GM19328 (cell line): ENCODE measurements around the gene METAP2.
A peak's percentile ranks its signal among the peaks of the same experiment; 100 is the strongest.
"Not testable (repeated sequence)": the region's sequence is repeated elsewhere in the genome, so short reads cannot be mapped to it uniquely, and the experiment has no call there.

Experiments used
- ATAC-seq: cut with Tn5 transposase; IDR thresholded peaks from one replicate; pipeline ENCODE4 v1.9.1; 2021; ENCODE audit warnings: mild to moderate bottlenecking, moderate library complexity; ENCODE audit not compliant: unreplicated experiment

Gene METAP2

DNA sequence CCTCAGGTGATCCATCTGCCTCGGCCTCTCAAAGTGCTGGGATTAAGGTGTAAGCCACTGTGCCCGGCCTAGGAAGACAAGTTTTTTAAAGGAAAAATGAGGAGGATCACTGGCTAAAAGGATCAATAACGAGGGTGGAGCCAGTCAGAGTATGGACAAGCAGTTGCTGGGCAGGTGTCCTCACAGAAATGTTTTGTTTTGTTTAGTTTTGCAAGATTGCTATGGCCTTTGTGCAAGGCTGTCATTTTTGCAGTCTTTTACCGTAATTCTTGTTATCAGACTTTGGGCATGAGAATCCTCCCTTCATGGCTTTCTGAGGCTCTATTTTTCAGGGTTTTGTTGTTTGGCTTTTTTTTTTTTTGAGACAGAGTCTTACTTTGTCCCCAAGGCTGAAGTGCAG lies 11.9 kb upstream of the METAP2 start:
- ATAC-seq: no peak

DNA sequence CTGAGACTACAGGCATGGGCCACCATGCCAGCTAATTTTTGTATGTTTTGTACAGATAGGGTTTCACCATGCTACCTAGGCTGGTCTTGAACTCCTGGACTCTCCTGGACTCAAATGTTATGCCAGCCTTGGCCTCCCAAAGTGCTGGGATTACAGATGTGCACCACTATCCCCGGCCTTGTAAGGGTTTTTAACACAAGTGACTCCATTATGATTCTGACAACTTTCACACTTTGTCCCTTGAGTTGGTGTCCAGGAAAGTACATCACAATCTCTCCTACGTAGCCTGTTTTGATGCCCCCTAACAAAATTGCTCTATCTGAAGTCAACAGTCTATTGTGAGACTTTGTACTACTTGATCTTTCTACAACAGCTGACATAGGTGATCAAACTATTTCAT lies 11.4 kb upstream of the METAP2 start:
- no peak for ATAC-seq

DNA sequence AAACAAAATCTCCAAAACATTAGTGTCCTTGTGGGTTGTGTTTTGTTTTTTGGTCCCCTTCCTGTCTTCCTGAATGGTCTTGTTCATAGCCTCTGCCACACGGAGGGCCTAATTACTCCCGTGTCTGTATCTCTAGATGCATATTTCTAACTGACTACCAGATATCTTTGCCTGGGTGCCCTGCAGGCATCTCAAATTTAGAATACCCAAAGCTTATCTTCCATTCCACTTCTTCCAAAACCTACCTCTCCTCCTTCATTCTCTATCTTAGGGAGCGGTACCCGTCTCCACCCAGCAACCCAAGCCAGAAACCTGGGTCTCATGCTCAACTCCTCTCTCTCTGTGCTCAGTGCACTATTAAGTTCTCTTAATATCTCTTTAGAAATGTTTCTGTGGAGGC lies 10.9 kb upstream of the METAP2 start:
- no peak for ATAC-seq

DNA sequence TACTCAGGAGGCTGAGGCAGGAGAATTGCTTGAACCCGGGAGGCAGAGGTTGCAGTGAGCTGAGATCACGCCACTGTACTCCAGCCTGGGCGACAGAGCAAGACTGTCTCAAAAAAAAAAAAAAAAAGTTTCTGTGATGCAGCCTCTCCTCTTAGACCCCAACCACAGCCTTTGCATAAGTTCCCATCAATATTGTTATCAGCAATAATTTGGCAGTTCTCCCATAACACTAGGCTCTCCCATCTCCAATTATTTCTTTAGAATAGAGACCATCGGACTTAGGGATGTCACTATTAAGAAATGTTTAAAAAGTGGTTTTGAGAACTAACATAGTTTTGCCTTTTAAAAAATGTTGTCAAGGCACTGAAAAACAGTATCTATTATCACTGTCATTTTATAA lies 10.2 kb upstream of the METAP2 start:
- not testable (repeated sequence) for ATAC-seq

DNA sequence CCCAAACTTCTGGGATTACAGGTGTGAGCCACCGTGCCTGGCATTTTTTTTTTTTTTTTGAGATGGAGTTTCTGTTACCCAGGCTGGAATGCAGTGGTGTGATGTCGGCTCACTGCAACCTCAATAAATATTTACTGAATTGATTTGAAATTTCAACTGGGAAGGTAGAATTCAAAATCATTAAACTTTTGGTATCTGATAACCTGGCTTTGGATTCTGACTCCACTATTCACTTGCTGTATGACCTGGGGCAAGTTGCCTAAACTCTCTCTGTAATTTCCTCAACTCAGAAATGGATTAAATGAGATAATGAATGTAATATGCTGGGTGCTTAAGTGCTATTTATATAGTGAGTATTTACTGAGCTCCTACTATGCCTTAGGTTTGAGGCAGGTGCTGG lies 8.7 kb upstream of the METAP2 start:
- no peak for ATAC-seq

DNA sequence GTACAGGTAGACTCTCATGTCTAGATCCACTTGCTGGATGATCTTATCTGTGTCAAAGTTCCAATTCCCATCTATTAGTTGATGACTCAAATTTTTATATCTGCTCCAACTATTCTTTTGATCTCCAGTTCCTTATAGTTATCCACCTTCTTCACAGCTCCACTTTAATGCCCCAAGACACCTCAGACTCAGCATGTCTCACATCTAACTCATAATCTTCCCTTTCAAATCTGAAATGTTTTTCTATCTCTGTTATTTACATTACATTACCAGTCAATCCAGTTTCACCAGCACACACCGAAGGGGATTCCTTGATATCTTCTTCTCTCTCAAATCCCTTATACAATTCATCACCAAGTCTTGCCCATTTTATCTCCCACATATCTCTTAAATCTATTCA lies 3.7 kb upstream of the METAP2 start:
- ATAC-seq: no peak

DNA sequence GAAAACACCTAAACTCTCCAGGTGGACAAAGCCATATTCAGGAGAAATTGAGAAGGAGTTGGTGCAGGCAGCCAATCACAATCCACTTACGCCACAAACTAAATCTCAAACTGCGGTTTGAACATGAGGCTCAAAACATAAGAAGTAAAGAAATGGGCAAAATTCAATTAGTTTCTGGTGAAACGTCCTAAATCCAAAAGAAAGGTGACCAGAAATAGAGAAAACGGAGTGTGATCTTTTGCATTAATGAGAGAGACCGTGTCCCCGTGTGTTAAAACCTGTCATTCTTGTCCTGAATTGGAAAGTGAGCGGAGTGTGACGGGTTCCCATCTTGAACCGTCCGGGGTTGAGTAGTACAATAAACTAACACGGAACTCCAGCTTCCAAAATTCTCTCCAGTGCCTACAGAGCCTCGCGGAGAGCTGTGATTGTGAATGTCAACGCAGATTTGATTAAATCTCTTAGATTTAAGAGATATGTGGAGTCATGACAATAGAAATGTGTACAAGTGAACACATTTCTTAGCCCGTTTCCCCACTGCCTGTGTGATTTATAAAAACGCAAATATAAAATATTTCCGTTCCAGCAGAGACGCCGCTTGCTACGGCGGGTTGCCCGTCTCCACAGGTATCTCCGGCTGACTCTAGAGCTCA lies 595 bp upstream of the METAP2 start:
- peak; percentile 28 for ATAC-seq

DNA sequence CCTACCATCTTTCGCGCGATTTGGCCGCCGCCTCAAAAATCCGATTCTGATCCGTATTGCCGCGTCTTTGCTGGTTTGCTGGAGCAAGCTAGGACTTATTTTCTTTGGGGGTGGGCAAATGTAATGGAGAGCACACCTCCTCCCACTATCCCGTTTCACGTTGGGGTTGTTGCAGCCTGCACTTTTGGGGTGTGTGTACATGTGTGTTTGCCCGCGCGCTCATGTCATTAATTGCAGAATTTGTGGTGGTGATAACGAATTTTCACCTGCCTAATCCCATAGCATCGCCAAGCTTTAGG lies 657 bp downstream of the METAP2 start:
- ATAC-seq: no peak

DNA sequence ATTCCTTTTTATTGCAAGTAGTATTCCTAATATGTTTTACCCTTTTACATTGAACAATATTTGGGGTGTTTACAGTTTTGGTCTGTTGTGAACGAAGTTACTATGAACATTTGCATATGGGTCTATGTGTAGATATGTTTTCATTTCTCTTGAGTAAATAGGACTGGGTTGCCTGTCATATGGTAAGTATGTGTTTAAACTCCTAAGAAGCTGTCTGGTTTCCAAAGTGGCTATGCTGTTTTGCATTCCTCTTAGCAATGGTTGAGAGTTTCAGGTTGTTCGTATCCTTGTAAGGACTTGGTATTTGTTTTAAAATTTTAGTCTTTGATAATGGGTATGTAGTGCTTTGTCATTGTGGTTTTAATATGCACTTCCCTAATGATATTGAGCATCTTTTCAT lies 6.3 kb downstream of the METAP2 start:
- ATAC-seq: no peak

DNA sequence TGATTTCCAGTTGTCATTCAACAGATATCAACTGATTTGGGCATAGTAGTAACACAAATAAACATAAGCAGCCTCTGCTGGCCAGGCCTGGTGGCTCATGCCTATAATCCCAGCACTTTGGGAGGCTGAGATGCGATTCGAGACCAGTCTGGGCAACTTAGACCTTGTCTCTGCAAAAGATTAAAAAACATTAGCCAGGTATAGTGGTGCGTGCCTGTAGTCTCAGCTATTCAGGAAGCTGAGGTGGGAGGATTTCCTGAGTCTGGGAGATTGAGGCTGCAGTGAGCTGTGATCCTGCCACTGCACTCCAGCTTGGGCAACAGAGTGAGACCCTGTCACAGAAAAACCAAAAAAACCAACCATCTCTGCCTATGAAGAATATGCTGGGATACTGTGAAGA lies 7.1 kb downstream of the METAP2 start:
- no peak for ATAC-seq

DNA sequence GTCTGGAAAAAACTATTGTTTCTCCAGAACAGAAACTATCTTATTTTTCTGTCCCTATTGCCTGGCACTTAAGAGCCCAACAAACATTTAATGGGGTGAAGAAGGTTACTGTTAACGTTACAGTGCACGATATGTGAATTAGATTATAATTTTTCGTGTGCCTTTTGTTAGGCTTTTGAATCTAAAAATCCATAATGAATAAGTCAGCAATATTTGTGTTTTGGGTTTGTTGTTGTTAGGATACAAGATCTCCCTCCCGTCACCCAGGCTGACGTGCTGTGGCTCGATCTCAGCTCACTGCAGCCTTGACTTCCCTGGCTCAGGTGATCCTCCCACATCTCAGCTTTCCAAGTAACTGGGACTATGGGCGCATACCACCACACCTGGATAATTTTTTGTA lies 7.9 kb downstream of the METAP2 start:
- no peak for ATAC-seq

DNA sequence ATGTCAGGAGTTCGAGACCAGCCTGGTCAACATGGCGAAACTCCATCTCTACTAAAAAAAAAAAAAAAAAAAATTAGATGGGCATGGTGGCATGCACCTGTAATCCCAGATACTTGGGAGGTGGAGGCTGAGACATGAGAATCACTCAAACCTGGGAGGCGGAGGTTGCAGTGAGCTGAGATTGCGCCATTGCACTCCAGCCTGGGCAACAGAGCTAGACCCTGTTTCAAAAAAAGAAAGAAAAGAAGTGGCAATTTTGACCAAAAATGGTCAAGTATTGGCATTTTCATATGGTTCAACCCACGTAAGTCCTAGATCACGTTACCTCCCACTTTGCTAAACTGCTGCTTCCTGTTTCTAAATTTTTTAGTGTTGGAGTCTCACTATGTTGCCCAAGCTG lies 8.6 kb downstream of the METAP2 start:
- ATAC-seq: not testable (repeated sequence)

DNA sequence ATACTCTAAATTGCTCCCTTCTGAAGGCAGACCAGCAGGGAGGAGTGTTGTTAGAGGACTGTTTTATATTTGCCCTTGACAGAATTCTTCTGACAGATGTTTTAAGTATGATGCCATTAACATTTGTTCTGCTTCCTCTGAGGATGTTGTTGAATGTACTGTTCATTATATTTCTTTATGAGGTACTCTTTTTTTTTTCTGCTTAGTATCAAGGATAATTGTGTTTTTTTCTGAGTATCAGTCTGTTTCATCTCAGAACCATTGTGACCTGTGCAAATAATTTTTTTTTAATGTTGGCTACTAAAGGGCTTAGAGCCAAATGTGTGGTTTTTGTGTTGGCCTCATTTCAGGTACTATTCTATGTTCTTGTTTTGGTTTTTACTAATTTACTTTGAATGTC lies 10.6 kb downstream of the METAP2 start:
- no peak for ATAC-seq

DNA sequence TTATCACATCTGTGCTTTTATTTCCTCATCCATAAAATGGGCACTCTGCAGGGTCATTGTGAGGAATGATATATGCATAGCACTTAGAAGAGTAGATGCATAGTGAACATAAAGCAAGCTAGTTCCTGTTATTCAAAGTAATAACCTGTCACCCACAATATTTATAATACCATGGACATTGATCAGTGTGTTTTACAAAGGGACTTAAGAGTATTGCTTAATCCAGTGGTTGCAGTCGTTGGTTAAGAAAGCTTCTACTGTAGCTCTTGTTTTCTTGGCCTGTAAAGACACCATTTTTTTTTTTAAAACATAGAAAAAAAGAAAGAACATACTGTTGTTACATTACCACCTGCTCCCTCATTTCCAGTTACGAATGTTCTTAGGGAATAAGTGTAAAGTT lies 13.1 kb downstream of the METAP2 start:
- no peak for ATAC-seq

DNA sequence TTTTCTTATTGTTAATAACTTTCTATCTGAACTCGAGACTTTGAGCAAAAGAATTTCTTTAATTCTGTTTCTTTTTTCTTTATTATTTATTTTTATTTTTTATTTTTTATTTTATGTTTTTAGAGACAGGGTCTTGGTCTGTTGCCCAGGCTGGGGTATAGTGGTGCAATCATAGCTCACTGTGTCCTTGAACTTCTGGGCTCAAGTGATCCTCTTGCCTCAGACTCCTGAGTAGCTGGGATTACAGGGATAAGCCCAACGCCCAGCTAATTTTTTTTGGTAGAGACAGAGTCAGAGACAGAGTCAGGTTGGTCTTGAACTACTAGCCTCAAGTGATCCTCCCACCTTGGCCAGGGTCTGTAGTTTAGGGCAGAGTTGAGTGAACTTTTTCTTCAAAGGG lies 18.5 kb downstream of the METAP2 start:
- no peak for ATAC-seq

DNA sequence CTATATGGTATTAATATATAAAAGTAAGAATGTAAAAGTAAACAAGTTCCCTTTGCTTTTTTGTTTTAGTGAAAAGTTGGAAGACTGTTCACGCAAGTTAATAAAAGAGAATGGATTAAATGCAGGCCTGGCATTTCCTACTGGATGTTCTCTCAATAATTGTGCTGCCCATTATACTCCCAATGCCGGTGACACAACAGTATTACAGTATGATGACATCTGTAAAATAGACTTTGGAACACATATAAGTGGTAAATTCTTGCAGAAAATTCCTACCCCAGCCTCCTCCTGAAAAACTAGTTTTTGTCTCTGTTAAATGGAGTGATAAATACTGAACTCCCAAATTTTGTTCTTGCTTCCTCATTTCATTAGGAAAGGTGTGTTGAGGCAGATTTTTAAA lies 20.9 kb downstream of the METAP2 start:
- no peak for ATAC-seq

DNA sequence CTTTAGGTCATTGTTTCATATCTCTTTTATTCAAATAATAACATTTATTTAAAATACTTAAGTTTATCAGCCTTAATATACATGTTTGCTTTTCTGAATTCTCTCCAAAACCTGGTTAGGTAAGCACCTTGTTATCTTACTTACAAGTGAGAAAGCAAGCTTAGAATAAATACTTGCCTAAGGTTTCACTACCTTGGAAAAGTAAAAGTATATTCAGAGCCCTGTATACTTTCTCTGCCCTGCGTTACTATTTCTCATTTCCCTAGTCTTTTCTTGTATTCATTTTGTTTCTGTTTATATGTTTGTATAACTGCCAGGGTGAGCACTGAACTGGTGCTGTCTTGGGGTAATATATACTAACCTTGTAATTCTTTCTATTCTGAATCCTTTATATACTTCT lies 21.5 kb downstream of the METAP2 start:
- no peak for ATAC-seq

DNA sequence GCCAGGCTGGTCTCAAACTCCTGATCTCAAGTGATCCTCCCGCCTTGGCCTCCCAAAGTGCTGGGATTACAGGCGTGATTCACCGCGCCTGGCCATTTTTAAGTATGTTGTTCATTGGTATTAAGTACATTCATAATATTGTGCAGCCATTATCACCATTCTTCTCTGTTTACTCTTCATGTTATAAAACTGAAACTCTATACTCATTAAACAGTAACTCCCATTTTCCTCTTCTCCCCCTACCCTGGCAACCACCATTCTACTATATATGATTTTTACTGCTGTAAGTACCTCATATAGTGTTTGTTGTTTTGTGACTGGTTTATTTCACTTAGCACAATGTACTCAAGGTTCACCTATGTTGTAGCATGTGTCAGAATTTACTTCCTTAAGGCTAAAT lies 23.1 kb downstream of the METAP2 start:
- ATAC-seq: no peak

DNA sequence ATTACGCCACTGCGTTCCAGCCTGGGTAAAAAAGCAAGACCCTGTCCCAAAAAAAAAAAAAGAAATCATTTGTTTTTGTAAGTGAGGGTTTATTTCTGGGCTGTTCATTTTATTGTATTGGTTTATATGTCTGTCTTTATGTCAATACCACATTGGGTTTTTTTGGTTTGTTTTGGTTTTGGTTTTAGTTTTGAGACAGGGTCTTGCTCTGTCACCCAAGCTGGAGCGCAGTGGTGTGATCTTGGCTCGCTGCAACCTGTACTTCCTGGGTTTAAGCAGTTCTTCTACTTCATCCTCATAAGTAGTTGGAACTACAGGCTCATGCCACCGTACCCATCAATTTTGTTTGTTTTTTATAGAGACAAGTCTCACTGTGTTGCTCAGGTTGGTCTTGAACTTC lies 25.0 kb downstream of the METAP2 start:
- ATAC-seq: no peak

DNA sequence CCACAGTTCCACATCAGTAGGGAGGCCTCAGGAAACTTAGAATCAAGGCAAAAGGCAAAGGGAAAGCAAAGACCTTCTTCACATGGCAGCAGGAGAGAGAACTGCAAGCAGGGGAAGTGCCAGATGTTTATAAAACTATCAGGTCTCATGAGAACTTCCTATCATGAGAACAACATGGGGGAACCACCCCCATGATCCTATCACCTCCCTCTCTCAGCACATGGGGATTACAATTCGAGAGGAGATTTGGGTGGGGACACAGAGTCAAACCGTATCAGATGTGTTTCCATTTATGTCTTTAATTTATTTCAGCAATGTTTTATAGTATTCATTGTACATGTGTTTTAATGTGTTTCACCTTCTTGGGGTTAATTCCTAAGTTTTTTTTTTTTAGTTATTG lies 25.8 kb downstream of the METAP2 start:
- ATAC-seq: no peak

DNA sequence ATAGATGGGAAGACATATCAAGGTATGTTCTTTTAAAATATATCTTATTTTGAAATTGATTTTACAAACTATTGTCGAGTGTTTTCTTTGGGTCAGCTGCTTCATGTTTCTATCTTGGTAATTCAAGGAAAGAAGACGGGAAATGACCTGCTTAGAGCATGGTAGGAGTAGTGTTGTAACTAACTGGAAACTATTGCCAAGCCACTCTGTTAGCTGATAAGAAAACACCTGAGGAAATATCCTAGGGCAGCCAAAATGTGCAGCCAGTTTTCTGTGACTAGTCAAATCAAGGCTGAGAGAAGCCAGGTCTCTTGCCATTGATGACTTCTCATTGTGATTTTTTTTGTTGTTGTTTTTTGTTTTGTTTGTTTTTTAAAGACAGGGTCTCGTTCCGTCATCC lies 30.2 kb downstream of the METAP2 start:
- no peak for ATAC-seq

DNA sequence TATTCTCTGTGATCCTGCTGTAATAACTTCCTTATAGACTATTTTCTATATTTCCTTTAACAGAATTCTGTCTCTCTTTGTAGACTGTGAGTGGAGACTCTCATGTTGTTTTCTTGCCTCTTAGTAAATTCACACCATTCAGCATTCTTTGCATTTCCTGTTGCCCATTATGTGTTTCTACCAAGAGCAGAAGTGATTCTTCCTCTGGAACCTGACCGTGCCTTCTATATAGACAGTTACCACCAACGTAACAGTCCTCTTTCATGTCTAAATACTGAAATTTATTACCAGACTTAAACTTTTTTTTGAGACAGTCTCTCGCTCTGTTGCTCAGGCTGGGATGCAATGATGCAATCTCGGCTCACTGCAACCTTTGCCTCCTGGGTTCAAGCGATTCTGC lies 31.1 kb downstream of the METAP2 start:
- ATAC-seq: no peak

DNA sequence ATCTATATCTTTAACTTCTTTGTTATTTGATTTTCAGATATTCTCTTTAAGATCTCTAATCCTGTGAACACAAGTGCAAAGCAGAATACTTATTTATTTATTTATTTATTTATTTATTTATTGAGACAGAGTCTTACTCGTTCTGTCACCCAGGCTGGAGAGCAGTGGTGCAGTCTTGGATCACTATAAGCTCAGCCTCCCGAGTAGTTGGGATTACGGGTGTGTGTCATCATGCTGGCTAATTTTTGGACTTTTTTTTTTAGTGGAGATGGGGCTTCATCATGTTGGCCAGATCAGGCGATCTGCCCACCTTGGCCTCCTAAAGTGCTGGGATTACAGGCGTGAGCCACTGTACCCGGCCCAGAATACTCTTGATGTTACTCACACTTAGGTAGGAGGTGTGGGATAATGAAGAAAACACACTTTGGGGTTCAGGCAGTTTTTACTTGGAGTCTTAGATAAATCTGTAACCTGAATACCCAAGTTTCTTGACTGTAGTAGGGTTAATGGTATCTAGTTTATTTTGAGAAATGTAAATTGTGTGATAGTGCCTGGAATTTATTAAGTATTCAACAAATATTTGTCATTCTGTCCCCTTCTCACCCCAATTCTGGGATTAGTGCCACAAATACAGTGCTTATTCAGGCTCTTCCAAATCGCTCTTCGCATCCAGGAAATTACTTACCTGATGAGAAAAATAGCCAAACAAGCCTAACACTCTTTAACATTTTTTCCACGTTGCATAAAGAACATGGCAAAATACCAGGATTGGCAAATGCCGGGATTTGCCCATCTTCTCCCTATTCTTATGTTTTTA lies 33.0 kb downstream of the METAP2 start:
- no peak for ATAC-seq
